Left lobe of liver (tissue), 1 donor: ENCODE measurements around the gene C20orf173. TPM values are rescaled to one million over a fixed set of nuclear protein-coding genes. Genes with fewer than 3 reads are reported as not detected.

ENCODE experiments used
- total RNA-seq: library from RNA; stranded (reverse); gene quantifications from one replicate; pipeline ENCODE4 v1.2.1, GENCODE V29; 2021
- donor health status: DM: no; HTN: yes; CAD: no.

Gene C20orf173
- total RNA-seq, 1 donor from 2014 or later = not detected

Other genes starting within 250 kb of the C20orf173 start
- gene EIF6, start 244.9 kb downstream of the C20orf173 start, total RNA-seq = 80.2 TPM
- gene FAM83C, start 237.2 kb downstream of the C20orf173 start, total RNA-seq = not detected
- 43.6 TPM for gene UQCC1, start 117.7 kb downstream of the C20orf173 start, total RNA-seq
- not detected for gene GDF5, start 91.4 kb downstream of the C20orf173 start, total RNA-seq
- gene CEP250, start 74.1 kb downstream of the C20orf173 start, total RNA-seq = 14.6 TPM
- gene ERGIC3, start 12.4 kb upstream of the C20orf173 start, total RNA-seq = 107 TPM
- gene SPAG4, start 86.2 kb upstream of the C20orf173 start, total RNA-seq = 4.7 TPM
- 42.3 TPM for gene CPNE1, start 135.2 kb upstream of the C20orf173 start, total RNA-seq
- gene RBM12, start 135.2 kb upstream of the C20orf173 start, total RNA-seq = 19.3 TPM
- gene NFS1, start 169.7 kb upstream of the C20orf173 start, total RNA-seq = 60.9 TPM
- gene ROMO1, start 169.8 kb upstream of the C20orf173 start, total RNA-seq = 103 TPM
- 102 TPM for gene RBM39, start 212.6 kb upstream of the C20orf173 start, total RNA-seq
- 11.4 TPM for gene PHF20, start 242.4 kb upstream of the C20orf173 start, total RNA-seq